Dermis lymphatic vessel endothelial cell (primary cell): Measurements from ENCODE around the gene SLC29A2. TPM values are rescaled to one million over a fixed set of nuclear protein-coding genes. Genes with fewer than 3 reads are reported as not detected.

Experiments
- total RNA-seq: library from RNA; depleted of rRNA; stranded (reverse); fragments of >200 nt; gene quantifications from 2 replicates; pipeline ENCODE4 v1.2.1, GENCODE V29; 2014

SLC29A2 gene
- 0.26 and 0.76 TPM in 2 replicates for total RNA-seq

GRCh38 chr11:66371627-66372415 lies at the start of gene SLC29A2:
SLC29A2 (minus strand) TSS chr11:66371760; CDS start chr11:66371591, 169 bp downstream.

GRCh38 chr11:66420671-66421476 lies 49.3 kb upstream of the SLC29A2 start, which contains the start of gene NPAS4:
NPAS4 (plus strand) TSS chr11:66421035; CDS start chr11:66421180, 145 bp downstream.

GRCh38 chr11:66347425-66348276 lies 23.9 kb downstream of the SLC29A2 start, which contains the start of gene B4GAT1:
B4GAT1 (minus strand) TSS chr11:66347629; CDS start chr11:66347545, 84 bp downstream.

GRCh38 chr11:66344550-66345315 lies 26.8 kb downstream of the SLC29A2 start, which contains the start of gene BRMS1:
BRMS1 (minus strand) TSS chr11:66345104; CDS start chr11:66342234, 2,870 bp downstream.

GRCh38 chr11:66336234-66337102 lies 35.1 kb downstream of the SLC29A2 start, which contains the start of gene RIN1:
RIN1 (minus strand) TSS chr11:66336434; CDS start chr11:66336402, 32 bp downstream.

GRCh38 chr11:66316849-66317251 lies 54.7 kb downstream of the SLC29A2 start, which contains the start of gene CD248:
CD248 (minus strand) TSS chr11:66317044; CDS start chr11:66317027, 17 bp downstream.

Other genes with a start within 250 kb of the SLC29A2 start
- 6.3 and 8.3 TPM in 2 replicates for gene KLC2, start 114.1 kb downstream of the SLC29A2 start, total RNA-seq
- 62.6 and 66.1 TPM in 2 replicates for gene RAB1B, start 103.1 kb downstream of the SLC29A2 start, total RNA-seq
- gene CNIH2, start 93.6 kb downstream of the SLC29A2 start, total RNA-seq: 0.09 TPM in 1 of 2 replicates, not detected in the other
- 82.2 and 124 TPM in 2 replicates for gene YIF1A, start 82.6 kb downstream of the SLC29A2 start, total RNA-seq
- gene TMEM151A, start 79.9 kb downstream of the SLC29A2 start, total RNA-seq: not detected in 2 replicates
- gene CD248, start 54.7 kb downstream of the SLC29A2 start, total RNA-seq: 0.09 and 0.43 TPM in 2 replicates
- gene RIN1, start 35.3 kb downstream of the SLC29A2 start, total RNA-seq: 4.3 and 5.6 TPM in 2 replicates
- gene BRMS1, start 26.7 kb downstream of the SLC29A2 start, total RNA-seq: 52.0 and 57.8 TPM in 2 replicates
- 15.8 and 23.2 TPM in 2 replicates for gene B4GAT1, start 24.1 kb downstream of the SLC29A2 start, total RNA-seq
- gene NPAS4, start 49.3 kb upstream of the SLC29A2 start, total RNA-seq: not detected in 2 replicates
- 31.5 and 35.2 TPM in 2 replicates for gene MRPL11, start 67.1 kb upstream of the SLC29A2 start, total RNA-seq
- 4.4 TPM in 2 replicates for gene PELI3, start 95.1 kb upstream of the SLC29A2 start, total RNA-seq
- gene DPP3, start 108.7 kb upstream of the SLC29A2 start, total RNA-seq: 36.2 and 42.4 TPM in 2 replicates
- 15.0 and 20.4 TPM in 2 replicates for gene BBS1, start 138.9 kb upstream of the SLC29A2 start, total RNA-seq
- 12.9 and 14.8 TPM in 2 replicates for gene ZDHHC24, start 174.3 kb upstream of the SLC29A2 start, total RNA-seq
- gene ACTN3, start 175.1 kb upstream of the SLC29A2 start, total RNA-seq: not detected in 2 replicates
- 39.6 and 44.7 TPM in 2 replicates for gene CTSF, start 196.8 kb upstream of the SLC29A2 start, total RNA-seq
- 0.11 and 0.17 TPM in 2 replicates for gene CCDC87, start 221.3 kb upstream of the SLC29A2 start, total RNA-seq
- gene CCS, start 221.4 kb upstream of the SLC29A2 start, total RNA-seq: 28.3 and 29.9 TPM in 2 replicates
- 16.5 and 18.7 TPM in 2 replicates for gene RBM14, start 244.9 kb upstream of the SLC29A2 start, total RNA-seq